CD14-positive monocyte (primary cell): ENCODE results near the gene CAMTA1. TPM values are rescaled to one million over a fixed set of nuclear protein-coding genes. Genes with fewer than 3 reads are reported as not detected.

Experiments used
- DNase-seq, 3 donors: peaks; one replicate each; pipeline ENCODE4 v3.0.0-alpha.2; 2011 to 2022
- H2AFZ ChIP-seq: 2 replicates; pipeline ENCODE4 v1.6.0; 2012; ENCODE audit warnings: mild to moderate bottlenecking, low read depth, low read length, inconsistent platforms; ENCODE audit not compliant: insufficient read depth, poor library complexity, severe bottlenecking
- H3K27ac ChIP-seq, 2 donors: 1 replicate in 1 of 2; 2 replicates in 1 of 2; pipeline ENCODE4 v1.5.1; 2012 to 2013; ENCODE audit warnings: low read length in 2 of 2, control low read depth in 1 of 2, inconsistent platforms in 1 of 2, low read depth in 1 of 2, mild to moderate bottlenecking in 1 of 2
- H3K27me3 ChIP-seq, 2 donors: one replicate each; pipeline versions ENCODE4 v1.6.0 to v1.6.1; 2011 to 2013; ENCODE audit warnings: low read length in 2 of 2; ENCODE audit not compliant: control insufficient read depth in 2 of 2, insufficient read depth in 2 of 2
- H3K36me3 ChIP-seq, 2 donors: replicated peaks in 1 of 2; 1 replicate in 1 of 2; 2 replicates in 1 of 2; pipeline versions ENCODE4 v1.5.1 to v1.6.1; 2012 to 2013; ENCODE audit warnings: low read length in 2 of 2, control low read depth in 1 of 2, inconsistent platforms in 1 of 2, mild to moderate bottlenecking in 1 of 2; ENCODE audit not compliant: insufficient read depth in 2 of 2, control insufficient read depth in 1 of 2
- H3K4me1 ChIP-seq, 2 donors: 1 replicate in 1 of 2; 2 replicates in 1 of 2; pipeline versions ENCODE4 v1.5.1 to v1.6.1; 2012 to 2013; ENCODE audit warnings: low read length in 2 of 2, control low read depth in 1 of 2, inconsistent platforms in 1 of 2, mild to moderate bottlenecking in 1 of 2, moderate library complexity in 1 of 2; ENCODE audit not compliant: insufficient read depth in 2 of 2, control insufficient read depth in 1 of 2
- H3K4me2 ChIP-seq: replicated peaks from 2 replicates; pipeline ENCODE3; 2012; ENCODE audit warnings: low read length, moderate library complexity, mild to moderate bottlenecking; ENCODE audit not compliant: poor library complexity, severe bottlenecking; ENCODE audit errors: extremely low read depth
- H3K4me3 ChIP-seq, 3 experiments: fragments of 200-600 bp in 1 of 3; sonication (generic) in 1 of 3; replicated peaks in 1 of 3; 1 replicate in 2 of 3; 2 replicates in 1 of 3; pipeline ENCODE4 v1.5.1; 2011 to 2013; ENCODE audit warnings: low read length in 3 of 3, mild to moderate bottlenecking in 3 of 3, control low read depth in 2 of 3, low read depth in 2 of 3, inconsistent platforms in 1 of 3, moderate library complexity in 1 of 3
- H3K79me2 ChIP-seq: 2 replicates; pipeline ENCODE4 v1.6.0; 2012; ENCODE audit warnings: mild to moderate bottlenecking, control low read depth, inconsistent platforms, low read length, moderate library complexity; ENCODE audit not compliant: insufficient read depth
- H3K9ac ChIP-seq: 2 replicates; pipeline ENCODE4 v1.6.0; 2017; ENCODE audit warnings: low read length, mild to moderate bottlenecking; ENCODE audit not compliant: insufficient read depth, poor library complexity, severe bottlenecking
- H3K9me3 ChIP-seq, 2 donors: replicated peaks in 1 of 2; 1 replicate in 1 of 2; 2 replicates in 1 of 2; pipeline versions ENCODE4 v1.5.1 to v1.6.1; 2012 to 2013; ENCODE audit warnings: low read length in 2 of 2, control low read depth in 1 of 2; ENCODE audit not compliant: control insufficient read depth in 1 of 2, insufficient read depth in 1 of 2
- H4K20me1 ChIP-seq: 2 replicates; pipeline ENCODE4 v1.6.0; 2012; ENCODE audit warnings: mild to moderate bottlenecking, low read length, control low read depth, moderate library complexity; ENCODE audit not compliant: insufficient read depth
- H3K27ac Mint-ChIP-seq, 7 donors: one replicate each; pipeline ENCODE4 v1.8.0; 2020; ENCODE audit warnings: mild to moderate bottlenecking in 7 of 7, mixed read lengths in 7 of 7, moderate library complexity in 6 of 7, inconsistent platforms in 2 of 7
- H3K27me3 Mint-ChIP-seq, 3 donors: one replicate each; pipeline ENCODE4 v1.8.0; 2021 to 2022; ENCODE audit warnings: low read depth in 3 of 3, mild to moderate bottlenecking in 3 of 3, mixed read lengths in 3 of 3, moderate library complexity in 3 of 3, inconsistent platforms in 1 of 3
- H3K36me3 Mint-ChIP-seq, 2 donors: one replicate each; pipeline ENCODE4 v1.8.0; 2020; ENCODE audit warnings: mixed read lengths in 2 of 2, inconsistent platforms in 1 of 2, mild to moderate bottlenecking in 1 of 2
- H3K4me1 Mint-ChIP-seq: one replicate; pipeline ENCODE4 v1.8.0; 2020; ENCODE audit warnings: mild to moderate bottlenecking, mixed read lengths
- H3K4me3 Mint-ChIP-seq, 2 donors: one replicate each; pipeline ENCODE4 v1.8.0; 2020; ENCODE audit warnings: mild to moderate bottlenecking in 2 of 2, mixed read lengths in 2 of 2, moderate library complexity in 1 of 2
- H3K9me3 Mint-ChIP-seq, 7 donors: one replicate each; pipeline ENCODE4 v1.8.0; 2020 to 2022; ENCODE audit warnings: mixed read lengths in 7 of 7, mild to moderate bottlenecking in 6 of 7, moderate library complexity in 6 of 7, inconsistent platforms in 2 of 7
- CTCF ChIP-seq: fragments of 200-600 bp; IDR thresholded peaks from one replicate; pipeline ENCODE4 v1.8.0; 2022; ENCODE audit warnings: antibody characterized with exemption, mild to moderate bottlenecking
- WGBS: methylation state at CpG from one replicate; pipeline ENCODE4 v1.1.5; 2013; ENCODE audit warnings: missing lambda C conversion rate; ENCODE audit not compliant: insufficient coverage; 5-methylcytosine and 5-hydroxymethylcytosine counted together
- intact Hi-C, 2 donors: fragments of 100-400 bp; cut with micrococcal nuclease; formaldehyde crosslinking; loops; one replicate each; pipeline versions ENCODE4 v1.15.0 to v1.15.1; 2023
- polyA plus RNA-seq, 3 donors: library from polyadenylated mRNA; depleted of rRNA in 1 of 3; unstranded in 2 of 3; stranded (reverse) in 1 of 3; fragments of 300-500 nt in 2 of 3; fragments of >200 nt in 1 of 3; fragmentation: Illumina TruSeq in 2 of 3; gene quantifications; 1 replicate in 2 of 3; 2 replicates in 1 of 3; pipeline ENCODE4 v1.2.3, GENCODE V29; 2012 to 2021

The CAMTA1 gene
- polyA plus RNA-seq, 3 donors: 52.0 to 89.6 (median 78.3) TPM

GRCh38 chr1:7253118-7253480, 467.8 kb downstream of the CAMTA1 start:
- Histone ChIP-seq H3K9me3 (no peaks in the 10 kb centered on the region), H3K9ac (no peak overlapping the region), H4K20me1 (no peaks in the 10 kb centered on the region), H3K79me2 (no peaks in the 10 kb centered on the region), H3K27ac (no peak overlapping the region), H3K4me3 (no peak overlapping the region), H2AFZ (no peak overlapping the region), H3K27me3 (no peaks in the 10 kb centered on the region), H3K36me3 (no peaks in the 10 kb centered on the region), H3K4me1 (no peaks in the 10 kb centered on the region), H3K4me2 (no peak overlapping the region)
- Mint-ChIP-seq H3K4me3 (no peak overlapping the region), H3K36me3 (no peaks in the 10 kb centered on the region), H3K27ac (no peak overlapping the region), H3K4me1 (no peaks in the 10 kb centered on the region), H3K27me3 (peaks cover 9 to 19% (median 9%) of the 10 kb centered on the region in 3 donors), H3K9me3 (no peaks in the 10 kb centered on the region)
- WGBS: 93% methylated on average over 3 of the region's 4 CpGs
- DNase-seq: no peak
- intact Hi-C loops: no loop called here
- TF ChIP-seq CTCF: no peak

GRCh38 chr1:7253988-7254587, 468.8 kb downstream of the CAMTA1 start:
- no peaks in the 10 kb centered on the region for H4K20me1 ChIP-seq
- H3K4me1 ChIP-seq: no peaks in the 10 kb centered on the region
- H3K36me3 ChIP-seq: no peaks in the 10 kb centered on the region
- no peak overlapping the region for H2AFZ ChIP-seq
- WGBS: 80% methylated on average over 8 of the region's 11 CpGs
- Mint-ChIP-seq H3K36me3 (no peaks in the 10 kb centered on the region), H3K4me3 (no peak overlapping the region), H3K27ac (no peak overlapping the region), H3K9me3 (no peaks in the 10 kb centered on the region), H3K4me1 (no peaks in the 10 kb centered on the region), H3K27me3 (peaks cover 7 to 13% (median 9%) of the 10 kb centered on the region in 3 donors)
- no peak overlapping the region for H3K4me3 ChIP-seq
- no peak overlapping the region for H3K9ac ChIP-seq
- H3K9me3 ChIP-seq: no peaks in the 10 kb centered on the region
- no peak overlapping the region for H3K27ac ChIP-seq
- H3K79me2 ChIP-seq: no peaks in the 10 kb centered on the region
- H3K4me2 ChIP-seq: no peak overlapping the region
- no peak for TF ChIP-seq CTCF
- no peak for DNase-seq
- no peaks in the 10 kb centered on the region for H3K27me3 ChIP-seq
- intact Hi-C loops: no loop called here
